Caco-2 (cell line): ENCODE results near the gene PHF14. TPM values are rescaled to one million over a fixed set of nuclear protein-coding genes. Genes with fewer than 3 reads are reported as not detected.

ENCODE experiments used
- BruUV-seq: library from RNA; stranded (reverse); fragments of 400-500 nt; replicated peaks from 2 replicates; lab custom pipeline; 2021; lab: Mats Ljungman, UMichigan
- CTCF ChIA-PET: fragments of 300-600 bp; sonication (Branson Sonifier 250); formaldehyde crosslinking; loops from one replicate; lab custom pipeline; 2022; ENCODE audit warnings: antibody characterized with exemption; lab: Charles Lee
- POLR2A ChIA-PET: fragments of 300-600 bp; sonication (Branson Sonifier 250); formaldehyde crosslinking; loops from one replicate; lab custom pipeline; 2022; ENCODE audit warnings: antibody characterized with exemption; lab: Charles Lee
- DNase-seq, 2 experiments: peaks; one replicate each; pipeline versions ENCODE4 v3.0.0 to v3.0.0-alpha.2; 2020 to 2022
- H3K27me3 ChIP-seq: replicated peaks from 2 replicates; pipeline ENCODE4 v1.6.0; 2011; ENCODE audit warnings: low read length; ENCODE audit not compliant: control insufficient read depth, insufficient read depth
- H3K36me3 ChIP-seq: 2 replicates; pipeline ENCODE4 v1.5.1; 2011; ENCODE audit warnings: low read length; ENCODE audit not compliant: control insufficient read depth, insufficient read depth
- H3K4me1 ChIP-seq: fragments of 250-450 bp; sonication (Bioruptor Pico); 2 replicates; pipeline ENCODE4 v1.5.1; 2020; ENCODE audit warnings: mild to moderate bottlenecking
- H3K4me3 ChIP-seq: 2 replicates; pipeline ENCODE4 v1.5.1; 2011; ENCODE audit warnings: low read depth, mild to moderate bottlenecking, control low read depth, low read length
- H3K9me3 ChIP-seq: fragments of 250-450 bp; sonication (Bioruptor Pico); 2 replicates; pipeline ENCODE4 v1.5.1; 2020; ENCODE audit warnings: mild to moderate bottlenecking, moderate library complexity
- H3K27ac Mint-ChIP-seq: one replicate; pipeline ENCODE4 v1.8.0; 2022; ENCODE audit warnings: mixed read lengths; ENCODE audit not compliant: unreplicated experiment
- H3K27me3 Mint-ChIP-seq: one replicate; pipeline ENCODE4 v1.8.0; 2022; ENCODE audit warnings: mixed read lengths; ENCODE audit not compliant: insufficient read depth, unreplicated experiment
- H3K36me3 Mint-ChIP-seq: one replicate; pipeline ENCODE4 v1.8.0; 2022; ENCODE audit warnings: mild to moderate bottlenecking, mixed read lengths; ENCODE audit not compliant: insufficient read depth, unreplicated experiment
- H3K4me1 Mint-ChIP-seq: one replicate; pipeline ENCODE4 v1.8.0; 2022; ENCODE audit warnings: low read depth, mixed read lengths; ENCODE audit not compliant: unreplicated experiment
- H3K4me3 Mint-ChIP-seq: one replicate; pipeline ENCODE4 v1.8.0; 2022; ENCODE audit warnings: mild to moderate bottlenecking, moderate library complexity, mixed read lengths; ENCODE audit not compliant: unreplicated experiment
- H3K9me3 Mint-ChIP-seq: one replicate; pipeline ENCODE4 v1.8.0; 2022; ENCODE audit warnings: mixed read lengths; ENCODE audit not compliant: unreplicated experiment
- CTCF ChIP-seq, 2 experiments: fragments of 200-600 bp in 1 of 2; IDR thresholded peaks; 1 replicate in 1 of 2; 2 replicates in 1 of 2; pipeline versions ENCODE4 v1.5.1 to v1.8.0; 2011 to 2022; ENCODE audit warnings: antibody characterized with exemption in 1 of 2, control low read depth in 1 of 2, inconsistent platforms in 1 of 2, low read depth in 1 of 2, low read length in 1 of 2, mild to moderate bottlenecking in 1 of 2, moderate library complexity in 1 of 2; ENCODE audit not compliant: insufficient read depth in 1 of 2, severe bottlenecking in 1 of 2, unreplicated experiment in 1 of 2
- intact Hi-C: fragments of 100-400 bp; cut with micrococcal nuclease; formaldehyde crosslinking; loops from one replicate; pipeline ENCODE4 v1.10.0; 2022; ENCODE audit not compliant: unreplicated experiment
- total RNA-seq: library from RNA; stranded (reverse); gene quantifications from 2 replicates; pipeline ENCODE4 v1.2.3, GENCODE V29; 2022

PHF14 gene
- total RNA-seq, 1 experiment from 2014 or later = 40.6 TPM

DNA sequence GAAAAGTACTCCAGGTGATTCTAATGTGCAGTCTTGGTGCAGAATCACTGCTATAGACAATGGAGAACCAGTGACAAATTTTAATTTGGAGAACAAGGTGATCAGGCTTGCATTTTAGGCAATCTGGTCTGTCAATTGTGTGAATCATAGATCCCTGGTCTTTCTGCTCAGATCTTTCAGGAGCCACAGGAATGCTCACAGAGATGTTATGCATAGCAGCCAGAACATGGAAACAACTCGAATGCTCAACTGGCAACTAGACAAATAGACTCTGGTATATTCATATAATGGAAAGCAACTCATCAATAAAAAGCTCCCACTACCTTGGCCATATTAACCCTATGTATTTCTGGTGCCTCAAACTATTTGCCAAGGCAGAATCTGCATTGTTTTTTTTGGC lies 209.1 kb downstream of the PHF14 start:
- no TSS peak for BruUV-seq

GRCh38 chr7:11185179-11185815 lies 211.6 kb downstream of the PHF14 start:
- BruUV-seq = no TSS peak
- no peak for TF ChIP-seq CTCF (IDR thresholded peaks at IDR 0.05; ENCODE audit: insufficient read depth in 1 of 2, low read depth in 1 of 2, low read length in 1 of 2, severe bottlenecking in 1 of 2, unreplicated experiment in 1 of 2)
- no peaks in the 10 kb centered on the region for H3K9me3 ChIP-seq
- Mint-ChIP-seq H3K27me3 (no peaks in the 10 kb centered on the region), H3K4me3 (no peak overlapping the region), H3K36me3 (no peaks in the 10 kb centered on the region), H3K4me1 (peaks cover 7% of the 10 kb centered on the region), H3K27ac (no peak overlapping the region), H3K9me3 (peaks cover 14% of the 10 kb centered on the region)
- no peak overlapping the region for H3K4me3 ChIP-seq
- no peak for DNase-seq
- CTCF ChIA-PET = no interaction called here
- POLR2A ChIA-PET = no interaction called here
- intact Hi-C loops = no loop called here
- no peaks in the 10 kb centered on the region for H3K27me3 ChIP-seq
- no peaks in the 10 kb centered on the region for H3K36me3 ChIP-seq
- no peaks in the 10 kb centered on the region for H3K4me1 ChIP-seq

More for the DNA sequence above, 209.1 kb downstream of the PHF14 start:
- Histone ChIP-seq H3K9me3 (no peaks in the 10 kb centered on the region), H3K4me3 (no peak overlapping the region), H3K36me3 (no peaks in the 10 kb centered on the region), H3K4me1 (no peaks in the 10 kb centered on the region), H3K27me3 (no peaks in the 10 kb centered on the region)
- Mint-ChIP-seq H3K4me3 (no peak overlapping the region), H3K9me3 (peaks cover 14% of the 10 kb centered on the region), H3K27me3 (no peaks in the 10 kb centered on the region), H3K27ac (no peak overlapping the region), H3K36me3 (no peaks in the 10 kb centered on the region), H3K4me1 (peaks cover 7% of the 10 kb centered on the region)
- POLR2A ChIA-PET = interaction anchor here (0.6 kb wide), 1 partner anchor 198 kb away, joined by 3 read pairs; no protein-coding TSS in a partner anchor
- CTCF ChIA-PET = no interaction called here
- TF ChIP-seq CTCF (IDR thresholded peaks at IDR 0.05; ENCODE audit: insufficient read depth in 1 of 2, low read depth in 1 of 2, low read length in 1 of 2, severe bottlenecking in 1 of 2, unreplicated experiment in 1 of 2) = no peak
- intact Hi-C loops = no loop called here
- DNase-seq = no peak

- Histone ChIP-seq H3K9me3 (no peaks in the 10 kb centered on the region), H3K27me3 (no peaks in the 10 kb centered on the region), H3K4me3 (no peak overlapping the region), H3K36me3 (no peaks in the 10 kb centered on the region), H3K4me1 (no peaks in the 10 kb centered on the region)
- no peak for DNase-seq
- Mint-ChIP-seq H3K27ac (no peak overlapping the region), H3K36me3 (no peaks in the 10 kb centered on the region), H3K27me3 (no peaks in the 10 kb centered on the region), H3K9me3 (peaks cover 13% of the 10 kb centered on the region), H3K4me3 (no peak overlapping the region), H3K4me1 (no peaks in the 10 kb centered on the region)
- no peak for TF ChIP-seq CTCF (IDR thresholded peaks at IDR 0.05; ENCODE audit: insufficient read depth in 1 of 2, low read depth in 1 of 2, low read length in 1 of 2, severe bottlenecking in 1 of 2, unreplicated experiment in 1 of 2)
- intact Hi-C loops = no loop called here
- CTCF ChIA-PET = no interaction called here
- BruUV-seq = no TSS peak
- POLR2A ChIA-PET = no interaction called here
Measured at GRCh38 chr7:11188529-11189310, 215.0 kb downstream of the PHF14 start.
